Spleen (tissue), 11 donors: Measurements from ENCODE around the gene IGLL5. TPM values are rescaled to one million over a fixed set of nuclear protein-coding genes. Genes with fewer than 3 reads are reported as not detected.

Source experiments
- DNase-seq: peaks from one replicate; pipeline ENCODE4 v3.0.0-alpha.2; 2020
- H3K27ac ChIP-seq, 8 donors: fragments of 200-600 bp; sonication (generic) in 7 of 8; 1 replicate in 4 of 8; 2 replicates in 4 of 8; pipeline versions ENCODE4 v1.5.0 to v1.8.0; 2016 to 2021; ENCODE audit warnings: inconsistent platforms in 4 of 8, mild to moderate bottlenecking in 4 of 8, moderate library complexity in 1 of 8
- H3K27me3 ChIP-seq, 7 donors: fragments of 200-600 bp; sonication (generic) in 6 of 7; replicated peaks in 1 of 7; 1 replicate in 4 of 7; 2 replicates in 3 of 7; pipeline versions ENCODE4 v1.5.0 to v1.8.0; 2016 to 2021; ENCODE audit warnings: inconsistent platforms in 3 of 7, mild to moderate bottlenecking in 1 of 7
- H3K36me3 ChIP-seq, 6 donors: fragments of 200-600 bp; sonication (generic) in 5 of 6; 1 replicate in 4 of 6; 2 replicates in 2 of 6; pipeline versions ENCODE4 v1.5.0 to v1.8.0; 2016 to 2021; ENCODE audit warnings: inconsistent platforms in 2 of 6
- H3K4me1 ChIP-seq, 6 donors: fragments of 200-600 bp; sonication (generic) in 5 of 6; 1 replicate in 3 of 6; 2 replicates in 3 of 6; pipeline versions ENCODE4 v1.5.0 to v1.8.0; 2016 to 2021; ENCODE audit warnings: inconsistent platforms in 3 of 6
- H3K4me3 ChIP-seq, 8 donors: fragments of 200-600 bp; sonication (generic) in 7 of 8; 1 replicate in 4 of 8; 2 replicates in 4 of 8; pipeline versions ENCODE4 v1.5.0 to v1.8.0; 2016 to 2021; ENCODE audit warnings: inconsistent platforms in 4 of 8, mild to moderate bottlenecking in 4 of 8, moderate library complexity in 2 of 8
- H3K9me3 ChIP-seq, 8 donors: fragments of 200-600 bp; sonication (generic) in 7 of 8; 1 replicate in 4 of 8; 2 replicates in 4 of 8; pipeline versions ENCODE4 v1.5.0 to v1.8.0; 2016 to 2021; ENCODE audit warnings: inconsistent platforms in 4 of 8
- CTCF ChIP-seq, 11 experiments: fragments of 200-600 bp in 7 of 11; fragments of 450-650 bp in 4 of 11; sonication (generic) in 4 of 11; IDR thresholded peaks in 8 of 11; conservative IDR thresholded peaks in 3 of 11; 1 replicate in 7 of 11; 2 replicates in 4 of 11; pipeline versions ENCODE4 v1.4.0 to v1.8.0; 2016 to 2021; ENCODE audit warnings: antibody characterized with exemption in 11 of 11, inconsistent platforms in 4 of 11, mild to moderate bottlenecking in 1 of 11
- POLR2A ChIP-seq, 3 donors: fragments of 450-650 bp; IDR thresholded peaks; one replicate each; pipeline ENCODE4 v1.5.1; 2017; ENCODE audit warnings: antibody characterized with exemption in 3 of 3, mild to moderate bottlenecking in 1 of 3
- POLR2AphosphoS5 ChIP-seq, 3 donors: sonication (generic); formaldehyde crosslinking; IDR thresholded peaks; one replicate each; pipeline ENCODE4 v1.5.1; 2017; ENCODE audit warnings: antibody characterized with exemption in 3 of 3
- WGBS, 5 donors: extraction: QIAGEN DNeasy Blood & Tissue Kit in 3 of 5; methylation state at CpG; one replicate each; pipeline versions ENCODE4 v1.1.5 to v1.1.7; 2013 to 2018; 5-methylcytosine and 5-hydroxymethylcytosine counted together
- intact Hi-C: fragments of 100-400 bp; cut with DNase I; formaldehyde crosslinking; loops from one replicate; pipeline ENCODE4 v1.15.0; 2023; ENCODE audit warnings: low total_unique reads
- polyA plus RNA-seq, 3 donors: library from polyadenylated mRNA; stranded (reverse); fragments of 200-250 nt; gene quantifications; one replicate each; pipeline ENCODE4 v1.2.1, GENCODE V29; 2013
- total RNA-seq, 7 donors: library from RNA; depleted of rRNA in 3 of 7; stranded (reverse); fragments of >200 nt in 3 of 7; fragmentation: NEBNext Ultra II Directional in 4 of 7; extraction: Animal tissue kit (Norgen Biotek cat#: 25700) in 4 of 7; gene quantifications; one replicate each; pipeline versions ENCODE4 v1.1.0 to v1.2.1, GENCODE V29; 2016 to 2021
- donor health status: healthy with polysubstance abuse.
- donor health status: DM: no; HTN: no; CAD: no; lungs with moderate emphysema.
- donor health status: DM: no; HTN: no; CAD: no.
- donor health status: Bipolar disorder and iron deficiency.
- donor health status: healthy.
- donor health status: DM: no; HTN: no; CAD: no.
- donor health status: DM: yes; HTN: yes; CAD: no.

Gene IGLL5
- total and polyA plus RNA-seq, 10 donors, result 55.9 to 720 (median 127) TPM

DNA sequence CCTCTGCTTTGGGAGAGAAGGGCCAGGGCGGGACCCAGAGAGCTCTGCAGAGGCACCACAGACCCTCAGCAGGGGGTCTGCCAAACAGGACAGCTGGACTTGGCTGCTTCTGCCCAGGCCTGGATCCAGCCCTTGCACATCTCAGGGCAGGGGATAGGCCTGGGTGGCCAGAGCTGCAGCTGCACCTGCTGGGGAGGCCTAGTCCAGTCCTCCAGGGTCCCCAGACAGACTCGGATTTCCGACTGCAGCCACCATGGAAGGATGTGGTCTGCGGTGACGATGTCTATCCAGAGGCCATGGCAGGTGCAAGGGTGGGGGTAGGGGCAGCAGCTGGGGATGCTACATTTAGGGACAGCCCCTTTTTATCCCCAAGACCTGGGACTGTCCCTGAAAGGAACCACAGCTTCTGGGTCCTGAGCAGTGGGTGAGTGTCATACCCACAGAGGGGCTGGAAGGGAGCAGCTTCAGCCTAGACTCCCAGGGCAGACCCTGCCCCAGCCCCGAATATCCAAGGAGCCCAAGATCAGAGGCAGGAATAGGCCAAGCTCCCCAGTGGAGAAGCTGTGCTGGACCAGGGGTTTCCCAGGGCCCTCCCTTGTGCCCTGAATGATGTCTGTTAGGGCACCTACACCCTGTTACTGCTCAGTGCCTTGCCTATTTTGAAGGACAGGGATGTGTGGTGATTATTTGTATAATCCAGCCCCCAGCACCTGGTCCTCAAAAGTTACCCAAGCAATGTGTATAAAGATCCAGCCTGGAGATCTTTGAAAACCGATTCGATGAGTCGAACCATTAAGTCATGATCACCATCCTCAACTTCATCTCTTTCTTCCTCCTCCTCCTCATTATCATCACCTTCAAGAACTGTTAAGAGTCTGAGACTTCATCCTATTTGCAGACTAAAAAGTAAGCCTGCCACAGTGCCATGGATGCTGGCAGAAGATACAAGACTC, 2.5 kb upstream of the IGLL5 start:
- DNase-seq, result peak; percentile 91
- peak overlapping the region in 2 of 8 donors; percentile 3 to 39 for H3K4me3 ChIP-seq
- H3K36me3 ChIP-seq, result no peaks in the 10 kb centered on the region
- intact Hi-C loops, result loop anchor here (10.0 kb wide), 2 partner anchors 70 to 170 kb away; no protein-coding TSS in a partner anchor
- no peaks in the 10 kb centered on the region for H3K9me3 ChIP-seq
- 48 to 70% (median 68%) methylated on average over 8 to 9 of the region's 9 CpGs for WGBS, 5 donors
- H3K27ac ChIP-seq, result peak overlapping the region in 1 of 8 donors; percentile 27
- TF ChIP-seq POLR2A (IDR thresholded peaks at IDR 0.05), result no peak
- TF ChIP-seq POLR2AphosphoS5 (IDR thresholded peaks at IDR 0.05), result peak; percentile 87 to 99 (median 97)
- peaks cover 0 to 18% (median 0%) of the 10 kb centered on the region in 7 donors for H3K27me3 ChIP-seq
- H3K4me1 ChIP-seq, result peaks cover 0 to 57% (median 35%) of the 10 kb centered on the region in 6 donors

GRCh38 chr22:22886546-22886945, 1.1 kb upstream of the IGLL5 start:
- H3K4me3 ChIP-seq, result no peak overlapping the region
- H3K27me3 ChIP-seq, result peaks cover 0 to 18% (median 0%) of the 10 kb centered on the region in 7 donors

GRCh38 chr22:22888571-22889353, 1.1 kb downstream of the IGLL5 start:
- WGBS, 5 donors, result 63 to 77% (median 72%) methylated on average over 13 of the region's 13 CpGs
- DNase-seq, result no peak

More at GRCh38 chr22:22886546-22886945, 1.1 kb upstream of the IGLL5 start:
- Histone ChIP-seq H3K9me3 (no peaks in the 10 kb centered on the region), H3K36me3 (no peaks in the 10 kb centered on the region), H3K27ac (no peak overlapping the region), H3K4me1 (peaks cover 0 to 44% (median 22%) of the 10 kb centered on the region in 6 donors)
- intact Hi-C loops, result loop anchor here (10.0 kb wide), 2 partner anchors 72 to 172 kb away; no protein-coding TSS in a partner anchor
- WGBS, 5 donors, result 84 to 98% (median 93%) methylated on average over 4 of the region's 4 CpGs
- DNase-seq, result no peak
- TF ChIP-seq POLR2A (IDR thresholded peaks at IDR 0.05) (no peak), CTCF (IDR thresholded peaks at IDR 0.05 in 8 of 11, conservative IDR thresholded peaks at IDR 0.05 in 3 of 11) (no peak), POLR2AphosphoS5 (IDR thresholded peaks at IDR 0.05) (no peak)

More at GRCh38 chr22:22888571-22889353, 1.1 kb downstream of the IGLL5 start:
- Histone ChIP-seq H3K27me3 (peaks cover 0 to 25% (median 0%) of the 10 kb centered on the region in 7 donors), H3K36me3 (no peaks in the 10 kb centered on the region), H3K9me3 (no peaks in the 10 kb centered on the region), H3K27ac (peak overlapping the region in 5 of 8 donors; percentile 11 to 79 (median 24)), H3K4me3 (peak overlapping the region in 7 of 8 donors; percentile 9 to 66 (median 32)), H3K4me1 (peaks cover 0 to 34% (median 16%) of the 10 kb centered on the region in 6 donors)
- TF ChIP-seq CTCF (IDR thresholded peaks at IDR 0.05 in 8 of 11, conservative IDR thresholded peaks at IDR 0.05 in 3 of 11) (no peak), POLR2A (IDR thresholded peaks at IDR 0.05) (no peak), POLR2AphosphoS5 (IDR thresholded peaks at IDR 0.05) (no peak)
- intact Hi-C loops, result loop anchor here (10.0 kb wide), 2 partner anchors 74 to 174 kb away; no protein-coding TSS in a partner anchor
